A673 (cell line): Measurements from ENCODE around the gene SYT9. TPM values are rescaled to one million over a fixed set of nuclear protein-coding genes. Genes with fewer than 3 reads are reported as not detected.

Experiments used
- BruUV-seq: library from RNA; stranded (reverse); fragments of 400-500 nt; replicated peaks from 2 replicates; lab custom pipeline; 2021; lab: Mats Ljungman, UMichigan
- CTCF ChIA-PET: fragments of 300-600 bp; sonication (Branson Sonifier 250); formaldehyde crosslinking; loops from one replicate; lab custom pipeline; 2022; ENCODE audit warnings: antibody characterized with exemption; lab: Charles Lee
- POLR2A ChIA-PET: fragments of 300-600 bp; sonication (Branson Sonifier 250); formaldehyde crosslinking; loops from one replicate; lab custom pipeline; 2022; ENCODE audit warnings: antibody characterized with exemption; ENCODE audit not compliant: low non-redundant PET; lab: Charles Lee
- DNase-seq: peaks from one replicate; pipeline ENCODE4 v3.0.0-alpha.2; 2015; ENCODE audit warnings: low spot score
- H3K27ac ChIP-seq: fragments of 200-600 bp; sonication (generic); 2 replicates; pipeline ENCODE4 v1.5.1; 2016; ENCODE audit warnings: mixed run types, low read depth, mild to moderate bottlenecking, mixed read lengths, antibody characterized with exemption, low read length; ENCODE audit not compliant: poor library complexity, severe bottlenecking
- H3K27me3 ChIP-seq: fragments of 200-600 bp; sonication (generic); replicated peaks from 2 replicates; pipeline ENCODE4 v1.6.1; 2017; ENCODE audit warnings: mixed run types, low read depth, mild to moderate bottlenecking, mixed read lengths, antibody characterized with exemption, low read length; ENCODE audit not compliant: insufficient read depth, poor library complexity
- H3K36me3 ChIP-seq: fragments of 200-600 bp; sonication (generic); 2 replicates; pipeline ENCODE4 v1.6.1; 2016; ENCODE audit warnings: mixed run types, mild to moderate bottlenecking, mixed read lengths, antibody characterized with exemption, low read length; ENCODE audit not compliant: insufficient read depth, poor library complexity, severe bottlenecking
- H3K4me1 ChIP-seq: fragments of 200-600 bp; sonication (generic); 2 replicates; pipeline ENCODE4 v1.6.1; 2017; ENCODE audit warnings: mixed run types, mild to moderate bottlenecking, mixed read lengths, antibody characterized with exemption, low read length; ENCODE audit not compliant: insufficient read depth, poor library complexity, severe bottlenecking
- H3K4me3 ChIP-seq: fragments of 200-600 bp; sonication (generic); 2 replicates; pipeline ENCODE4 v1.5.1; 2016; ENCODE audit warnings: low read depth, mixed run types, mild to moderate bottlenecking, mixed read lengths, low read length; ENCODE audit not compliant: poor library complexity, severe bottlenecking
- H3K9me3 ChIP-seq: fragments of 200-600 bp; sonication (generic); 2 replicates; pipeline ENCODE4 v1.6.1; 2016; ENCODE audit warnings: mixed run types, low read depth, mild to moderate bottlenecking, mixed read lengths, antibody characterized with exemption, low read length; ENCODE audit not compliant: poor library complexity, severe bottlenecking
- EZH2 ChIP-seq: fragments of 200-600 bp; sonication (generic); IDR thresholded peaks from 2 replicates; pipeline ENCODE4 v1.6.1; 2017; ENCODE audit warnings: borderline replicate concordance, low read depth, mild to moderate bottlenecking, mixed read lengths, antibody characterized with exemption, low read length; ENCODE audit not compliant: poor library complexity, severe bottlenecking
- intact Hi-C: fragments of 100-400 bp; cut with micrococcal nuclease; formaldehyde crosslinking; loops from one replicate; pipeline ENCODE4 v1.10.0; 2022; ENCODE audit not compliant: unreplicated experiment
- total RNA-seq: library from RNA; stranded (reverse); gene quantifications from 2 replicates; pipeline ENCODE4 v1.2.3, GENCODE V29; 2021
- TF ChIP-seq, protein P1 (sequence below): fragments of 300-800, 200-600 bp; sonication (generic); conservative IDR thresholded peaks from 2 replicates; pipeline ENCODE4 v1.5.1; 2017; ENCODE audit warnings: low read depth, mild to moderate bottlenecking, antibody characterized with exemption, low read length, moderate library complexity, mixed read lengths

SYT9 gene
- total RNA-seq, 1 experiment from 2014 or later, result not detected

- CTCF ChIA-PET, result no interaction called here
- Histone ChIP-seq H3K27me3 (peaks cover 11% of the 10 kb centered on the region), H3K4me3 (no peak overlapping the region), H3K27ac (no peak overlapping the region), H3K4me1 (peaks cover 8% of the 10 kb centered on the region), H3K36me3 (no peaks in the 10 kb centered on the region), H3K9me3 (no peaks in the 10 kb centered on the region)
- POLR2A ChIA-PET, result no interaction called here
- TF ChIP-seq, protein P1, sequence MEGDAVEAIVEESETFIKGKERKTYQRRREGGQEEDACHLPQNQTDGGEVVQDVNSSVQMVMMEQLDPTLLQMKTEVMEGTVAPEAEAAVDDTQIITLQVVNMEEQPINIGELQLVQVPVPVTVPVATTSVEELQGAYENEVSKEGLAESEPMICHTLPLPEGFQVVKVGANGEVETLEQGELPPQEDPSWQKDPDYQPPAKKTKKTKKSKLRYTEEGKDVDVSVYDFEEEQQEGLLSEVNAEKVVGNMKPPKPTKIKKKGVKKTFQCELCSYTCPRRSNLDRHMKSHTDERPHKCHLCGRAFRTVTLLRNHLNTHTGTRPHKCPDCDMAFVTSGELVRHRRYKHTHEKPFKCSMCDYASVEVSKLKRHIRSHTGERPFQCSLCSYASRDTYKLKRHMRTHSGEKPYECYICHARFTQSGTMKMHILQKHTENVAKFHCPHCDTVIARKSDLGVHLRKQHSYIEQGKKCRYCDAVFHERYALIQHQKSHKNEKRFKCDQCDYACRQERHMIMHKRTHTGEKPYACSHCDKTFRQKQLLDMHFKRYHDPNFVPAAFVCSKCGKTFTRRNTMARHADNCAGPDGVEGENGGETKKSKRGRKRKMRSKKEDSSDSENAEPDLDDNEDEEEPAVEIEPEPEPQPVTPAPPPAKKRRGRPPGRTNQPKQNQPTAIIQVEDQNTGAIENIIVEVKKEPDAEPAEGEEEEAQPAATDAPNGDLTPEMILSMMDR, result no peak
- TF ChIP-seq EZH2, result no peak
- BruUV-seq, result no TSS peak
- DNase-seq, result no peak
- intact Hi-C loops, result loop anchor here (5.0 kb wide), 1 partner anchor 182 kb away; no protein-coding TSS in a partner anchor
Observed at GRCh38 chr11:7509966-7510365, 258.3 kb downstream of the SYT9 start.

- intact Hi-C loops, result loop anchor here (5.0 kb wide), 1 partner anchor 181 kb away; no protein-coding TSS in a partner anchor
- no peak for DNase-seq
- Histone ChIP-seq H3K27me3 (peaks cover 20% of the 10 kb centered on the region), H3K9me3 (no peaks in the 10 kb centered on the region), H3K4me1 (peaks cover 8% of the 10 kb centered on the region), H3K27ac (no peak overlapping the region), H3K4me3 (no peak overlapping the region), H3K36me3 (no peaks in the 10 kb centered on the region)
- no TSS peak for BruUV-seq
- ChIA-PET POLR2A (no interaction called here), CTCF (no interaction called here)
- TF ChIP-seq EZH2, result no peak
- TF ChIP-seq, protein P1, result no peak
Observed at GRCh38 chr11:7511401-7511800, 259.7 kb downstream of the SYT9 start.

DNA sequence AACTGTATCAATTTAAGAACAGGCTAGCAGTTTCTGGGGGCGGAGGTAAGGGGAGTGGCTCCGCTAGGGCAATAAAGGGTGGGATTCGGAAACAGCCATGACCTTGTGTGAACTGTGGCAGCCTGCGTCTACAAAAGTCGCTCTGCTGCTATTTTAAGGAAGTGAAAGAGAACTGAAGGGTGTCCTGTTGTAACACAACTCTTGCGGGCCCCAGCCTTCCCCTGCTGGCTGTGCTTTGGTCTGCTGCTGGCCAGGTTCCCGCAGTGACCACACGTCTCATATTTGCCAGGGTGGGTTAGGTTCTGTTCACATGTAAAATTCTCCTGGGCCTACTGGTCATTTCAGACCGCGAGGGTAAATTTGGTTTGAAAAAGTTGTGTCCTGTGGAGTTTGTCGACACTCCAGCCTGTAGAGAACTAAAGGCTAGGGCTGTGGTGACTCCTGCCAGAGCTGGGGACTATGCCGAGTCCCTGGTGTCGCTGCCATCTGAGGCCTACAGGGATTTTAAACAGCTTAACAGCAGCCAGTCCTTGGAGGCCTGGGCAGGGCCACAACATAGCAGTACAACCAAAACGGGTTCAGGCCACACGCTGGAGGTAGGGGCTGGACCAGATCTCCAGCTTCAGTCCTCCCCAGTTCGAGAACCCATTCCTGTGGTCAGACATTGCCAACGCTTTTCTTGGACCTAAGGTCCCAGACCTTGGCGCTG lies 261.0 kb downstream of the SYT9 start:
- Histone ChIP-seq H3K4me1 (peaks cover 8% of the 10 kb centered on the region), H3K36me3 (no peaks in the 10 kb centered on the region), H3K27me3 (peaks cover 20% of the 10 kb centered on the region), H3K27ac (no peak overlapping the region), H3K4me3 (peak overlapping the region; percentile 61), H3K9me3 (no peaks in the 10 kb centered on the region)
- POLR2A ChIA-PET, result no interaction called here
- TF ChIP-seq, protein P1, result no peak
- TF ChIP-seq EZH2, result no peak
- CTCF ChIA-PET, result no interaction called here
- no TSS peak for BruUV-seq
- intact Hi-C loops, result loop anchor here (2.0 to 5.0 kb wide), 2 partner anchors 152 to 180 kb away; no protein-coding TSS in a partner anchor
- DNase-seq, result no peak
